OCI-LY3 (cell line): ENCODE data around the gene SYPL2.
"Not testable (repeated sequence)": the region's sequence is repeated elsewhere in the genome, so short reads cannot be mapped to it uniquely, and the experiment has no call there.

ENCODE experiments used
- CTCF ChIP-seq: fragments of 200-600, 300-600 bp; sonication (generic); IDR thresholded peaks from 2 replicates; pipeline ENCODE4 v1.5.1; 2014; ENCODE audit warnings: antibody characterized with exemption, low read length, low read depth
- EZH2phosphoT487 ChIP-seq: fragments of 200-600 bp; shearing (Covaris generic); IDR thresholded peaks from 2 replicates; pipeline ENCODE4 v1.6.1; 2018; ENCODE audit warnings: antibody characterized with exemption, mixed run types, low read depth

DNA sequence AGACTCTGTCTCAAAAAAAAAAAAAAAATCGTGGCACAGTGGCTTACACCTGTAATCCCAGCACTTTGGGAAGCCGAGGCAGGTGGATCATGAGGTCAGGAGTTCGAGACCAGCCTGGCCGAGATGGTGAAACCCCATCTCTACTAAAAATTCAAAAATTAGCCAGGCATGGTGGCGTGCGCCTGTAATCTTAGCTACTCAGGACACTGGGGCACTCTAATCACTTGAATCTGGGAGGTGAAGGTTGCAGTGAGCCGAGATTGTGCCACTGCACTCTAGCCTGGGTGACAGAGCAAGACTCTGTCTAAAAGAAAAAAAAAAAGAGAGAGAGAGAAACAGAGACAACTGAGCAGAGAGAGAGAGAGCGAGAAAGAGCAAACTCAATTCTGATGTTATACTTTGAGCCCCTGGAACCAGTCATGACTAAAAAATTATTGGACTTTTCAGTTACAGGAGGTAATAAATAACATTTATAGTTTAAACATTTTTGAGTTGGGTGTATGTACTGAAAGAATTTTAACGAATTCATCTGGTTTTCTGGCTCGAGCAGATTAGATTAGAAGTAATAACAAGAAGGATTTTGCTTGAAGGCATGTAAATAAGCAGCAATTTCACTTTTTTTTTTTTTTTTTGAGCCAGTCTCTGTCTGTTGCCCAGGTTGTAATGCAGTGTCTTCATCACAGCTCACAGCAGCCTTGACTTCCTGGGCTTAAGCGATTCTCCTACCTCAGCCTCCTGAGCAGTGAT lies 20.2 kb upstream of the SYPL2 start:
- not testable (repeated sequence) for TF ChIP-seq CTCF, EZH2phosphoT487
